Measurements from ENCODE around the gene TNFRSF1B.
A peak's percentile ranks its signal among the peaks of the same experiment; 100 is the strongest.

TNFRSF1B gene

GRCh38 chr1:12166834-12167492 lies at the start of gene TNFRSF1B:
TSS of gene TNFRSF1B (plus strand) at chr1:12166991. CDS start at chr1:12167092, 101 bp downstream.
- peak within 1 kb of the TSS; percentile 99 for H3K4me3 Mint-ChIP-seq

GRCh38 chr1:12121212-12122003 lies 45.4 kb upstream of the TNFRSF1B start:
- H3K27me3 Mint-ChIP-seq = peaks cover 5 to 17% of the 10 kb centered on the region in 2 donors
- DNase-seq = no peak
- H3K4me1 Mint-ChIP-seq = peaks cover 17 to 19% of the 10 kb centered on the region in 2 donors
- H3K4me3 Mint-ChIP-seq = no peak overlapping the region
- H3K9me3 Mint-ChIP-seq = no peaks in the 10 kb centered on the region
- H3K27ac Mint-ChIP-seq = no peak overlapping the region
- ATAC-seq (replicated peaks) = no peak
- H3K36me3 Mint-ChIP-seq = peaks cover 0 to 11% of the 10 kb centered on the region in 2 donors

More at GRCh38 chr1:12166834-12167492, at the start of gene TNFRSF1B:
- peaks cover 3 to 5% of the 10 kb centered on the region in 2 donors for H3K9me3 Mint-ChIP-seq
- H3K36me3 Mint-ChIP-seq = peaks cover 35 to 36% of the 10 kb centered on the region in 2 donors
- H3K27me3 Mint-ChIP-seq = no peaks in the 10 kb centered on the region
- H3K27ac Mint-ChIP-seq = peak within 1 kb of the TSS; percentile 96
- H3K4me1 Mint-ChIP-seq = peaks cover 72 to 88% of the 10 kb centered on the region in 2 donors
- DNase-seq (peak; percentile 62), ATAC-seq (replicated peaks) (peak; percentile 64 to 75)

- H3K9me3 Mint-ChIP-seq = no peaks in the 10 kb centered on the region
- no peak overlapping the region for H3K27ac Mint-ChIP-seq
- H3K4me1 Mint-ChIP-seq = peaks cover 26 to 36% of the 10 kb centered on the region in 2 donors
- no peak overlapping the region for H3K4me3 Mint-ChIP-seq
- peaks cover 5 to 17% of the 10 kb centered on the region in 2 donors for H3K27me3 Mint-ChIP-seq
- DNase-seq (no peak), ATAC-seq (replicated peaks) (no peak)
- peaks cover 0 to 11% of the 10 kb centered on the region in 2 donors for H3K36me3 Mint-ChIP-seq
Observed at GRCh38 chr1:12123172-12123571, 43.6 kb upstream of the TNFRSF1B start.

DNA sequence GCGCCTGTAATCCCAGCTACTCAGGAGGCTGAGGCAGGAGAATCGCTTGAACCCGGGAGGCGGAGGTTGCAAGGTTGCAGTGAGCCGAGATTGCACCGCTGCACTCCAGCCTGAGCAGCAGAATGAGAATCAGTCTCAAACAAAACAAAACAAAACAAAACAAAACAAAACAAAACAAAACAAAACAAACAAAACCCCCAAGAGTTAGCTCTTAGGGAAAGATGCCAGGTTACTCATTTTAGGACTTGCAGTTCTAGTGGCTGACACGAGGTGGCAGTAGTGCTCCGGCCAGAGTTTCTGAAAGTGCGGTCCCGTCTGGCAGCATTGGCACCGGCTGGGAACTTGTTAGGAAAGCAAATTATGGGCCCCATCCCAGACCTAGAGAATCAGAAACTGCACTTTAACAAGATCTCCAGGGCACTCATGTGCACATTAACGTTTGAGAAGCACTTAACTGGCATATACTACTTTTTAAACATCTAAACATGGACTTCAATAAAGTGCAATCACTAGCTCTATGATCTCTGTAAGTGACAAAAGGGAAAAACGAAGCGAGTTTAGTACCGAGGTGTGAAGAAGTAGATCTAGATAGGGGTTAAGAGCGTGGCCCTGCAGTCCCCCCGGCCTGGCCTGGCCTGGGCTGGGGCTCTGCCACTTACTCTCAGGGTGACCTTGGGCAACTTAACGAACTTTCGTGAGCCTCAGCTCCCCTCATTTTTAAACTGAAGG lies 41.9 kb upstream of the TNFRSF1B start:
- Mint-ChIP-seq H3K4me1 (peaks cover 24 to 50% of the 10 kb centered on the region in 2 donors), H3K4me3 (peak overlapping the region in 1 of 2 donors; percentile 35), H3K27ac (peak overlapping the region; percentile 68), H3K9me3 (no peaks in the 10 kb centered on the region), H3K36me3 (peaks cover 0 to 9% of the 10 kb centered on the region in 2 donors), H3K27me3 (peaks cover 5 to 17% of the 10 kb centered on the region in 2 donors)
- ATAC-seq (replicated peaks) (peak; percentile 30 to 36), DNase-seq (peak; percentile 55)

DNA sequence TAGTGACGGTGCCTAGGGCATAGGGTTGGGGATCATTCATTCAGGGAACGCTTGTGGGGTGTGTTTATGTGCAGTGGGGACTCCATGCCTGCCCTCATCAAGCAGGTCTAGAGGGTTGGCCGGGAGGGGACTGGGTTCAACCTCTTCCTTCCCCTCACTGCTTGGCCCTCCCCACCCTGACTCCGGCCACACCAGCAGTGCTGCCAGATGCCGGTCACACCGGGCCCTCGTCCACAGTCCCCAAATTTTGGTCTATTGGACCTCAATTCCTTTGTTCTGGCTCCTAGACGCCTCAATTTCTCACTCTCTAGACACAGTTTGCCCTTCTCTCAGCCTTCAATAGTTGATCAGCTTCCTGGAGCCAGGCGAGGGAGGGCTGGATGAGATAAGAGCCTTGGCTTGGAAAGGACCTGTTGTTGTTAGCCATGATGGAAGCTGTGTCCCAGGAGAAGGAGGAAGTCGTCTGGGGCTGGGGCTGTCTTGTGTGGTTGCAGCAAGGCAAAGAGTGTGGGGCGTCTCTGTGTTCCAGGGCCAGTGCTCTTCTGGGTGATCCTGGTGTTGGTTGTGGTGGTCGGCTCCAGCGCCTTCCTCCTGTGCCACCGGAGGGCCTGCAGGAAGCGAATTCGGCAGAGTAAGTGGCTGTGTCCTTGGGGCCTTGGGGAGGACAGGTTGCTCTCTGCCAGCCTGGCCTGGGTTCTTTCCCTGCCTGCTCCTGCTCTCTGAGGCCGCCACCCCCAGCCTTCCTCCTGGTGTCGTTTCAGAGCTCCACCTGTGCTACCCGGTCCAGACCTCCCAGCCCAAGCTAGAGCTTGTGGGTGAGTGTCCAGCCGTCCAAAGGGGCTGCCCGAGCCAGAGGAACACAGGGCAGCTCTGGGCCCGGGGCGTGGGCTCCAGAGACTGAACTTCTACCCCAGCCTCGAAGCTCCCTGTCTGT lies 41.1 kb upstream of the TNFRSF1B start:
- Mint-ChIP-seq H3K36me3 (peaks cover 0 to 5% of the 10 kb centered on the region in 2 donors), H3K4me3 (peak overlapping the region in 1 of 2 donors; percentile 39), H3K4me1 (peaks cover 28 to 51% of the 10 kb centered on the region in 2 donors), H3K27ac (peak overlapping the region; percentile 78), H3K9me3 (no peaks in the 10 kb centered on the region), H3K27me3 (peaks cover 5 to 17% of the 10 kb centered on the region in 2 donors)
- DNase-seq (no peak), ATAC-seq (replicated peaks) (no peak)

GRCh38 chr1:12126781-12127180 lies 40.0 kb upstream of the TNFRSF1B start:
- H3K27ac Mint-ChIP-seq = peak overlapping the region; percentile 91
- peaks cover 28 to 51% of the 10 kb centered on the region in 2 donors for H3K4me1 Mint-ChIP-seq
- peaks cover 0 to 5% of the 10 kb centered on the region in 2 donors for H3K36me3 Mint-ChIP-seq
- ATAC-seq (replicated peaks) (no peak), DNase-seq (no peak)
- H3K27me3 Mint-ChIP-seq = peaks cover 2 to 17% of the 10 kb centered on the region in 2 donors
- H3K9me3 Mint-ChIP-seq = no peaks in the 10 kb centered on the region
- peak overlapping the region in 1 of 2 donors; percentile 51 for H3K4me3 Mint-ChIP-seq

GRCh38 chr1:12127206-12127810 lies 39.5 kb upstream of the TNFRSF1B start:
- peaks cover 28 to 55% of the 10 kb centered on the region in 2 donors for H3K4me1 Mint-ChIP-seq
- peak overlapping the region; percentile 91 for H3K27ac Mint-ChIP-seq
- peaks cover 0 to 5% of the 10 kb centered on the region in 2 donors for H3K36me3 Mint-ChIP-seq
- peak; percentile 86 to 89 for ATAC-seq (replicated peaks)
- peak overlapping the region in 1 of 2 donors; percentile 51 for H3K4me3 Mint-ChIP-seq
- H3K27me3 Mint-ChIP-seq = peaks cover 0 to 17% of the 10 kb centered on the region in 2 donors
- DNase-seq = peak; percentile 39
- no peaks in the 10 kb centered on the region for H3K9me3 Mint-ChIP-seq

DNA sequence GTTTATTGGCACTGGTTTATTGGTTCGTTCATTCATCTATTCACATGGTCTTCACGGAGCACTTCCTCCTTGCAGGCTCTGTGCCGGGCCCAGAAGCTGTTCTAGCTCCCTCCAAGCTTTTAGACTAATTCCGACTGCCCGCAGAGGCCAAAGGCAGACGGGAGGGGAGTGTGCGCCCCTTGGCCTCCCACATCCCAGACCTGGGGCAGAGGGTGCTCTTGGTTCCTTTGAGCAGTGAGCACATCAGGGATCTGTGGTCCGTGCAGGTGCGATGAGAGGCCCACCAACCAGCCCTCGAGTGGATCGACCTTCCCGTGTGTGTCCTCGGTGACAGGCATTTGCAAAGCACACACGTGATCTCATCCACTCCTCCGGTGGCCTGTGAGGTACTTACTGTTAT lies 38.7 kb upstream of the TNFRSF1B start:
- ATAC-seq (replicated peaks) (no peak), DNase-seq (no peak)
- Mint-ChIP-seq H3K4me3 (peak overlapping the region; percentile 20 to 44), H3K36me3 (peaks cover 0 to 5% of the 10 kb centered on the region in 2 donors), H3K27ac (peak overlapping the region; percentile 91), H3K27me3 (peaks cover 0 to 15% of the 10 kb centered on the region in 2 donors), H3K4me1 (peaks cover 33 to 63% of the 10 kb centered on the region in 2 donors), H3K9me3 (no peaks in the 10 kb centered on the region)

GRCh38 chr1:12129624-12130023 lies 37.2 kb upstream of the TNFRSF1B start:
- H3K36me3 Mint-ChIP-seq = peaks cover 0 to 5% of the 10 kb centered on the region in 2 donors
- H3K4me3 Mint-ChIP-seq = peak overlapping the region in 1 of 2 donors; percentile 0
- ATAC-seq (replicated peaks) (no peak), DNase-seq (no peak)
- H3K9me3 Mint-ChIP-seq = no peaks in the 10 kb centered on the region
- H3K27ac Mint-ChIP-seq = no peak overlapping the region
- H3K27me3 Mint-ChIP-seq = peaks cover 0 to 8% of the 10 kb centered on the region in 2 donors
- peaks cover 41 to 73% of the 10 kb centered on the region in 2 donors for H3K4me1 Mint-ChIP-seq

- Mint-ChIP-seq H3K27me3 (peaks cover 0 to 6% of the 10 kb centered on the region in 2 donors), H3K4me3 (no peak overlapping the region), H3K4me1 (peaks cover 34 to 63% of the 10 kb centered on the region in 2 donors)
Observed at GRCh38 chr1:12130466-12131130, 36.2 kb upstream of the TNFRSF1B start.

DNA sequence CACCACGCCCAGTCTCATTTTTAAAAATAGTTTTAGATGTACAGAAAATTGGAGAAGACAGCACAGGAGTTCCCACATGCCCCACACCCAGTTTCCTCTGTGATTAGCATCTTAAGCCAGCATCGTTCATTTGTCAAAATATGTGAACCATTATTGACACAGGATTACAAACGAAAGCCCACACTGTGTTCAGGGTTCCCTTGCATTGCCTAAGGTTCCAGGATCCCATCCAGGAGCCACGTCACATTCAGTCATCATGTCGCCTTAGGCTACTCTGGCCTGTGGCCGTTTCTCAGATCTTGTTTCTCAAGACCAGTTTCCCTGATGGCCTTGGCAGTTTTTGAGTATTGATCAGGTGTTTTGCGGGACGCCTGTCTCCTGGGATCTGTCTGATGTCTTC lies 34.7 kb upstream of the TNFRSF1B start:
- H3K4me1 Mint-ChIP-seq = peaks cover 22 to 48% of the 10 kb centered on the region in 2 donors
- no peak for DNase-seq
- no peak overlapping the region for H3K27ac Mint-ChIP-seq
- H3K4me3 Mint-ChIP-seq = no peak overlapping the region
- no peaks in the 10 kb centered on the region for H3K9me3 Mint-ChIP-seq
- H3K36me3 Mint-ChIP-seq = peaks cover 0 to 5% of the 10 kb centered on the region in 2 donors
- no peak for ATAC-seq (replicated peaks)
- no peaks in the 10 kb centered on the region for H3K27me3 Mint-ChIP-seq

More at GRCh38 chr1:12130466-12131130, 36.2 kb upstream of the TNFRSF1B start:
- no peaks in the 10 kb centered on the region for H3K9me3 Mint-ChIP-seq
- peaks cover 0 to 5% of the 10 kb centered on the region in 2 donors for H3K36me3 Mint-ChIP-seq
- H3K27ac Mint-ChIP-seq = no peak overlapping the region
- DNase-seq = no peak
- ATAC-seq (replicated peaks) = no peak

DNA sequence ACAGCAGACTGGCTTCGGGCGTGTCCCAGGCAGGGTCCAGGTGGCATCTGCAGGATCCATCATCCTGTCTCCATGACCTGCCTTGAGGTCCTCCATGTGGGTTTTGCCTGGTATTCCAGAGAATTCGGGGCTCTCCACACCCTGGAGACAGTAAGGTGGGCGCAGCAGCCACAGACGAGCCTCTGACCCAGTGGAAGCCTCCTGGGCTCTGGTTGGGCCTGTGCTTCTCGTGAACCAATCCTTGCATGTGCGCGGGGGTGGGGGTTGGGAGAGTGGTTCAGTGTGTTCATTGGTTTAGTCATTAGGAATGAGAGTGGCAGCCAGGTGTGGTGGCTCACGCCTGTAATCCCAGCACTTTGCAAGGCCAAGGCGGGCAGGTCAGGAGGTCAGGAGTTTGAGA lies 32.1 kb upstream of the TNFRSF1B start:
- DNase-seq (no peak), ATAC-seq (replicated peaks) (no peak)
- Mint-ChIP-seq H3K9me3 (no peaks in the 10 kb centered on the region), H3K27ac (peak overlapping the region; percentile 20), H3K4me3 (no peak overlapping the region), H3K36me3 (no peaks in the 10 kb centered on the region), H3K27me3 (no peaks in the 10 kb centered on the region), H3K4me1 (peaks cover 30 to 44% of the 10 kb centered on the region in 2 donors)
